ENCODE measurements around the gene C5orf22.
"Not testable (repeated sequence)": the region's sequence is repeated elsewhere in the genome, so short reads cannot be mapped to it uniquely, and the experiment has no call there.

C5orf22 gene

GRCh38 chr5:31596354-31596753 lies 64.3 kb downstream of the C5orf22 start:
- DNase-seq (ENCODE audit: low spot score in 2 of 2), result no peak
- no peaks in the 10 kb centered on the region for H3K4me1 ChIP-seq
- H3K9me3 ChIP-seq, result no peaks in the 10 kb centered on the region
- H3K36me3 ChIP-seq (replicated peaks), result no peaks in the 10 kb centered on the region
- no peak overlapping the region for H3K4me3 ChIP-seq
- in situ Hi-C loops (cut with MboI; ENCODE audit: low sequenced_read_pairs), result no loop called here
- H3K27me3 ChIP-seq (ENCODE audit: low read depth), result peaks cover 30% of the 10 kb centered on the region

GRCh38 chr5:31598640-31599611 lies 66.8 kb downstream of the C5orf22 start:
- H3K4me1 ChIP-seq, result no peaks in the 10 kb centered on the region
- H3K36me3 ChIP-seq (replicated peaks), result no peaks in the 10 kb centered on the region
- no peak for DNase-seq (ENCODE audit: low spot score in 2 of 2)
- in situ Hi-C loops (cut with MboI; ENCODE audit: low sequenced_read_pairs), result no loop called here
- H3K4me3 ChIP-seq, result no peak overlapping the region
- H3K9me3 ChIP-seq, result no peaks in the 10 kb centered on the region
- H3K27me3 ChIP-seq (ENCODE audit: low read depth), result peaks cover 18% of the 10 kb centered on the region

GRCh38 chr5:31602305-31602704 lies 70.2 kb downstream of the C5orf22 start:
- DNase-seq (ENCODE audit: low spot score in 2 of 2); H3K36me3 ChIP-seq (replicated peaks); in situ Hi-C loops (cut with MboI; ENCODE audit: low sequenced_read_pairs): not testable (repeated sequence)

GRCh38 chr5:31604240-31604639 lies 72.1 kb downstream of the C5orf22 start:
- Histone ChIP-seq H3K4me3 (no peak overlapping the region), H3K4me1 (no peaks in the 10 kb centered on the region), H3K36me3 (replicated peaks) (no peaks in the 10 kb centered on the region), H3K27me3 (ENCODE audit: low read depth) (no peaks in the 10 kb centered on the region), H3K9me3 (no peaks in the 10 kb centered on the region)
- DNase-seq (ENCODE audit: low spot score in 2 of 2), result no peak
- in situ Hi-C loops (cut with MboI; ENCODE audit: low sequenced_read_pairs), result no loop called here

More at GRCh38 chr5:31602305-31602704, 70.2 kb downstream of the C5orf22 start:
- not testable (repeated sequence) for H3K27me3 ChIP-seq (ENCODE audit: low read depth); H3K9me3 ChIP-seq; H3K4me3 ChIP-seq; H3K4me1 ChIP-seq

GRCh38 chr5:31604644-31605043 lies 72.5 kb downstream of the C5orf22 start:
- Histone ChIP-seq H3K9me3 (no peaks in the 10 kb centered on the region), H3K4me1 (no peaks in the 10 kb centered on the region), H3K4me3 (no peak overlapping the region), H3K27me3 (ENCODE audit: low read depth) (no peaks in the 10 kb centered on the region), H3K36me3 (replicated peaks) (no peaks in the 10 kb centered on the region)
- in situ Hi-C loops (cut with MboI; ENCODE audit: low sequenced_read_pairs), result no loop called here
- DNase-seq (ENCODE audit: low spot score in 2 of 2), result no peak

Measured in HAP-1 (cell line).